GM23338 (cell line): ENCODE results near the gene MLLT1. TPM values are rescaled to one million over a fixed set of nuclear protein-coding genes. Genes with fewer than 3 reads are reported as not detected.

ENCODE experiments used
- ATAC-seq: fragments of 200-7000 bp; cut with Tn5 transposase; 3 replicates; pipeline ENCODE4 v1.9.1; 2020
- DNase-seq: peaks from one replicate; pipeline ENCODE4 v3.0.0-alpha.2; 2015; ENCODE audit warnings: low spot score
- H2AFZ ChIP-seq: fragments of 200-600 bp; sonication (generic); 2 replicates; pipeline ENCODE4 v1.8.0; 2016; ENCODE audit warnings: antibody characterized with exemption, mild to moderate bottlenecking, moderate library complexity
- H3F3A ChIP-seq: fragments of 200-600 bp; sonication (generic); replicated peaks from 2 replicates; pipeline ENCODE4 v1.8.0; 2017; ENCODE audit warnings: antibody characterized with exemption, mixed run types, low read depth
- H3K27ac ChIP-seq: fragments of 200-600 bp; sonication (generic); 2 replicates; pipeline ENCODE4 v1.6.1; 2016; ENCODE audit warnings: low read depth
- H3K27me3 ChIP-seq: fragments of 200-600 bp; sonication (generic); 2 replicates; pipeline ENCODE4 v1.8.0; 2016; ENCODE audit warnings: mild to moderate bottlenecking, mixed run types, moderate library complexity; ENCODE audit not compliant: insufficient read depth
- H3K36me3 ChIP-seq: fragments of 200-600 bp; sonication (generic); 2 replicates; pipeline ENCODE4 v1.8.0; 2016; ENCODE audit warnings: mild to moderate bottlenecking; ENCODE audit not compliant: insufficient read depth
- H3K4me1 ChIP-seq: fragments of 200-600 bp; sonication (generic); 2 replicates; pipeline ENCODE4 v1.8.0; 2016; ENCODE audit warnings: mild to moderate bottlenecking, moderate library complexity; ENCODE audit not compliant: insufficient read depth
- H3K4me2 ChIP-seq: fragments of 200-600 bp; sonication (generic); 2 replicates; pipeline ENCODE4 v1.7.1; 2017; ENCODE audit warnings: mixed run types
- H3K4me3 ChIP-seq: fragments of 200-600 bp; sonication (generic); 2 replicates; pipeline ENCODE4 v1.6.1; 2016; ENCODE audit warnings: mixed run types
- H3K79me2 ChIP-seq: fragments of 200-600 bp; sonication (generic); replicated peaks from 2 replicates; pipeline ENCODE4 v1.8.0; 2017; ENCODE audit warnings: mild to moderate bottlenecking; ENCODE audit not compliant: insufficient read depth
- H3K9me2 ChIP-seq: fragments of 200-600 bp; sonication (generic); 2 replicates; pipeline ENCODE4 v1.8.0; 2017; ENCODE audit not compliant: insufficient read depth
- H4K20me1 ChIP-seq: fragments of 200-600 bp; sonication (generic); replicated peaks from 2 replicates; pipeline ENCODE4 v1.8.0; 2017; ENCODE audit warnings: mild to moderate bottlenecking; ENCODE audit not compliant: insufficient read depth
- H3K27ac Mint-ChIP-seq: 2 replicates; pipeline ENCODE4 v1.8.0; 2020; ENCODE audit warnings: inconsistent platforms, mild to moderate bottlenecking, moderate library complexity, mixed read lengths
- H3K27me3 Mint-ChIP-seq: 3 replicates; pipeline ENCODE4 v1.8.0; 2022; ENCODE audit warnings: low read depth, mild to moderate bottlenecking, moderate library complexity, mixed read lengths, inconsistent platforms; ENCODE audit not compliant: insufficient read depth, poor library complexity
- H3K36me3 Mint-ChIP-seq: 3 replicates; pipeline ENCODE4 v1.8.0; 2021; ENCODE audit warnings: low read depth, mild to moderate bottlenecking, inconsistent platforms, moderate library complexity, mixed read lengths
- H3K4me1 Mint-ChIP-seq: 3 replicates; pipeline ENCODE4 v1.8.0; 2020; ENCODE audit warnings: mild to moderate bottlenecking, inconsistent platforms, mixed read lengths
- H3K4me3 Mint-ChIP-seq: 3 replicates; pipeline ENCODE4 v1.8.0; 2021; ENCODE audit warnings: moderate library complexity, mild to moderate bottlenecking, inconsistent platforms, mixed read lengths
- H3K9me3 Mint-ChIP-seq: 3 replicates; pipeline ENCODE4 v1.8.0; 2020; ENCODE audit warnings: moderate library complexity, mild to moderate bottlenecking, inconsistent platforms, mixed read lengths
- EZH2 ChIP-seq: fragments of 200-600 bp; sonication (generic); IDR thresholded peaks from one replicate; pipeline ENCODE4 v1.8.0; 2017; ENCODE audit warnings: antibody characterized with exemption, mild to moderate bottlenecking, low read depth; ENCODE audit not compliant: unreplicated experiment
- EZH2phosphoT487 ChIP-seq: fragments of 200-600 bp; sonication (generic); IDR thresholded peaks from one replicate; pipeline ENCODE4 v1.8.1; 2018; ENCODE audit warnings: antibody characterized with exemption; ENCODE audit not compliant: unreplicated experiment
- JUNB ChIP-seq: IDR thresholded peaks from one replicate; pipeline ENCODE4 v1.6.1; 2016; ENCODE audit warnings: antibody characterized with exemption; ENCODE audit not compliant: unreplicated experiment
- ZNF114 ChIP-seq: fragments of 250-450 bp; sonication (Bioruptor Pico); IDR thresholded peaks from 2 replicates; pipeline ENCODE4 v1.5.0; 2020; ENCODE audit warnings: mild to moderate bottlenecking, moderate library complexity
- ZNF331 ChIP-seq: fragments of 250-450 bp; sonication (Bioruptor Pico); IDR thresholded peaks from 2 replicates; pipeline ENCODE4 v1.5.0; 2020; ENCODE audit warnings: low read depth, mild to moderate bottlenecking, moderate library complexity
- ZNF462 ChIP-seq: fragments of 250-450 bp; sonication (Bioruptor Pico); IDR thresholded peaks from 2 replicates; pipeline ENCODE4 v1.5.0; 2020; ENCODE audit warnings: mild to moderate bottlenecking, moderate library complexity
- polyA plus RNA-seq: library from polyadenylated mRNA; unstranded; fragments of >200 nt; fragmentation: Nextera tagmentation; extraction: Ambion mirVana; gene quantifications from 2 replicates; pipeline ENCODE4 v1.2.1, GENCODE V29; 2016
- total RNA-seq: library from RNA; depleted of rRNA; stranded (reverse); fragments of >200 nt; shearing (Covaris generic); gene quantifications from 2 replicates; pipeline ENCODE4 v1.2.3, GENCODE V29; 2014
- TF ChIP-seq, protein P1 (sequence below): IDR thresholded peaks from one replicate; pipeline ENCODE4 v1.6.1; 2018; ENCODE audit warnings: antibody characterized with exemption; ENCODE audit not compliant: unreplicated experiment
- TF ChIP-seq, protein P2 (sequence below), 2 experiments: fragments of 200-600 bp in 1 of 2; sonication (generic) in 1 of 2; conservative IDR thresholded peaks; 2 replicates each; pipeline versions ENCODE4 v1.5.1 to v1.6.1; 2016 to 2017; ENCODE audit warnings: antibody characterized with exemption in 2 of 2, low read depth in 2 of 2, mild to moderate bottlenecking in 2 of 2, moderate library complexity in 1 of 2

MLLT1 gene
- total and polyA plus RNA-seq, 2 experiments from 2014 or later: 17.8 to 23.4 TPM

GRCh38 chr19:6249296-6249695, 30.5 kb downstream of the MLLT1 start (continued):
- no peak for TF ChIP-seq ZNF462 (CRISPR knock-in tag)

GRCh38 chr19:6248844-6249243, 30.9 kb downstream of the MLLT1 start:
- H3K36me3 Mint-ChIP-seq: peaks cover 37% of the 10 kb centered on the region
- no peaks in the 10 kb centered on the region for H3K9me2 ChIP-seq
- H3K27me3 ChIP-seq: no peaks in the 10 kb centered on the region
- H3K79me2 ChIP-seq: peaks cover 100% of the 10 kb centered on the region
- no peak overlapping the region for H2AFZ ChIP-seq
- no peak for TF ChIP-seq JUNB
- no peak for TF ChIP-seq EZH2phosphoT487
- no peak for TF ChIP-seq ZNF331
- TF ChIP-seq ZNF114 (CRISPR knock-in tag): no peak
- TF ChIP-seq, protein P1, sequence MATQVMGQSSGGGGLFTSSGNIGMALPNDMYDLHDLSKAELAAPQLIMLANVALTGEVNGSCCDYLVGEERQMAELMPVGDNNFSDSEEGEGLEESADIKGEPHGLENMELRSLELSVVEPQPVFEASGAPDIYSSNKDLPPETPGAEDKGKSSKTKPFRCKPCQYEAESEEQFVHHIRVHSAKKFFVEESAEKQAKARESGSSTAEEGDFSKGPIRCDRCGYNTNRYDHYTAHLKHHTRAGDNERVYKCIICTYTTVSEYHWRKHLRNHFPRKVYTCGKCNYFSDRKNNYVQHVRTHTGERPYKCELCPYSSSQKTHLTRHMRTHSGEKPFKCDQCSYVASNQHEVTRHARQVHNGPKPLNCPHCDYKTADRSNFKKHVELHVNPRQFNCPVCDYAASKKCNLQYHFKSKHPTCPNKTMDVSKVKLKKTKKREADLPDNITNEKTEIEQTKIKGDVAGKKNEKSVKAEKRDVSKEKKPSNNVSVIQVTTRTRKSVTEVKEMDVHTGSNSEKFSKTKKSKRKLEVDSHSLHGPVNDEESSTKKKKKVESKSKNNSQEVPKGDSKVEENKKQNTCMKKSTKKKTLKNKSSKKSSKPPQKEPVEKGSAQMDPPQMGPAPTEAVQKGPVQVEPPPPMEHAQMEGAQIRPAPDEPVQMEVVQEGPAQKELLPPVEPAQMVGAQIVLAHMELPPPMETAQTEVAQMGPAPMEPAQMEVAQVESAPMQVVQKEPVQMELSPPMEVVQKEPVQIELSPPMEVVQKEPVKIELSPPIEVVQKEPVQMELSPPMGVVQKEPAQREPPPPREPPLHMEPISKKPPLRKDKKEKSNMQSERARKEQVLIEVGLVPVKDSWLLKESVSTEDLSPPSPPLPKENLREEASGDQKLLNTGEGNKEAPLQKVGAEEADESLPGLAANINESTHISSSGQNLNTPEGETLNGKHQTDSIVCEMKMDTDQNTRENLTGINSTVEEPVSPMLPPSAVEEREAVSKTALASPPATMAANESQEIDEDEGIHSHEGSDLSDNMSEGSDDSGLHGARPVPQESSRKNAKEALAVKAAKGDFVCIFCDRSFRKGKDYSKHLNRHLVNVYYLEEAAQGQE: no peak
- TF ChIP-seq, protein P2, sequence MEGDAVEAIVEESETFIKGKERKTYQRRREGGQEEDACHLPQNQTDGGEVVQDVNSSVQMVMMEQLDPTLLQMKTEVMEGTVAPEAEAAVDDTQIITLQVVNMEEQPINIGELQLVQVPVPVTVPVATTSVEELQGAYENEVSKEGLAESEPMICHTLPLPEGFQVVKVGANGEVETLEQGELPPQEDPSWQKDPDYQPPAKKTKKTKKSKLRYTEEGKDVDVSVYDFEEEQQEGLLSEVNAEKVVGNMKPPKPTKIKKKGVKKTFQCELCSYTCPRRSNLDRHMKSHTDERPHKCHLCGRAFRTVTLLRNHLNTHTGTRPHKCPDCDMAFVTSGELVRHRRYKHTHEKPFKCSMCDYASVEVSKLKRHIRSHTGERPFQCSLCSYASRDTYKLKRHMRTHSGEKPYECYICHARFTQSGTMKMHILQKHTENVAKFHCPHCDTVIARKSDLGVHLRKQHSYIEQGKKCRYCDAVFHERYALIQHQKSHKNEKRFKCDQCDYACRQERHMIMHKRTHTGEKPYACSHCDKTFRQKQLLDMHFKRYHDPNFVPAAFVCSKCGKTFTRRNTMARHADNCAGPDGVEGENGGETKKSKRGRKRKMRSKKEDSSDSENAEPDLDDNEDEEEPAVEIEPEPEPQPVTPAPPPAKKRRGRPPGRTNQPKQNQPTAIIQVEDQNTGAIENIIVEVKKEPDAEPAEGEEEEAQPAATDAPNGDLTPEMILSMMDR (conservative IDR thresholded peaks at IDR 0.05; ENCODE audit: low read depth in 2 of 2): no peak
- no peak for TF ChIP-seq EZH2
- ATAC-seq (no peak), DNase-seq (no peak)
- H3K36me3 ChIP-seq: peaks cover 3% of the 10 kb centered on the region; the same call in 1 of the 2 replicates
- H3F3A ChIP-seq: no peaks in the 10 kb centered on the region
- H3K27me3 Mint-ChIP-seq: peaks cover 3% of the 10 kb centered on the region
- no peak overlapping the region for H3K27ac ChIP-seq
- no peak overlapping the region for H3K4me2 ChIP-seq
- H3K4me3 ChIP-seq: no peak overlapping the region
- H3K4me1 ChIP-seq: no peaks in the 10 kb centered on the region; the same call in 1 of the 2 replicates
- peaks cover 45% of the 10 kb centered on the region for H4K20me1 ChIP-seq
- peaks cover 18% of the 10 kb centered on the region for H3K9me3 Mint-ChIP-seq
- H3K4me3 Mint-ChIP-seq: no peak overlapping the region
- no peak overlapping the region for H3K27ac Mint-ChIP-seq
- peaks cover 7% of the 10 kb centered on the region for H3K4me1 Mint-ChIP-seq
